IMR-90 (cell line): ENCODE measurements around the gene LRFN4. TPM values are rescaled to one million over a fixed set of nuclear protein-coding genes. Genes with fewer than 3 reads are reported as not detected.

Source experiments
- ATAC-seq: fragments of 200-7000 bp; cut with Tn5 transposase; 2 replicates; pipeline ENCODE4 v1.9.1; 2020; ENCODE audit warnings: low read depth, mild to moderate bottlenecking, moderate library complexity
- BruUV-seq: library from RNA; stranded (reverse); fragments of 400-500 nt; replicated peaks from 2 replicates; lab custom pipeline; 2021; lab: Mats Ljungman, UMichigan
- CTCF ChIA-PET: fragments of 300-600 bp; formaldehyde crosslinking; extraction: SDS; loops from one replicate; lab custom pipeline; 2021; ENCODE audit warnings: antibody characterized with exemption; lab: Yijun Ruan, JAX
- POLR2A ChIA-PET: fragments of 300-600 bp; sonication (Branson Sonifier 250); formaldehyde crosslinking; loops from one replicate; lab custom pipeline; 2022; ENCODE audit warnings: antibody characterized with exemption; ENCODE audit not compliant: unreplicated experiment; lab: Charles Lee
- DNase-seq: peaks from one replicate; pipeline ENCODE4 v3.0.0; 2013
- H2AFZ ChIP-seq: replicated peaks from 2 replicates; pipeline ENCODE3; 2013; ENCODE audit warnings: low read length, mild to moderate bottlenecking; ENCODE audit not compliant: poor library complexity
- H2AK5ac ChIP-seq: 2 replicates; pipeline ENCODE4 v1.6.1; 2013; ENCODE audit warnings: low read depth, low read length, inconsistent platforms
- H2AK9ac ChIP-seq: replicated peaks from 2 replicates; pipeline ENCODE3; 2013; ENCODE audit warnings: mild to moderate bottlenecking, low read depth, low read length, moderate library complexity; ENCODE audit not compliant: poor library complexity
- H2BK120ac ChIP-seq: 2 replicates; pipeline ENCODE4 v1.6.1; 2013; ENCODE audit warnings: low read depth, low read length, inconsistent platforms
- H2BK15ac ChIP-seq: 3 replicates; pipeline ENCODE4 v1.6.1; 2013; ENCODE audit warnings: low read depth, low read length, inconsistent platforms
- H2BK20ac ChIP-seq: 2 replicates; pipeline ENCODE4 v1.6.1; 2013; ENCODE audit warnings: low read depth, mild to moderate bottlenecking, inconsistent platforms, low read length, moderate library complexity
- H2BK5ac ChIP-seq: 2 replicates; pipeline ENCODE4 v1.6.1; 2013; ENCODE audit warnings: mild to moderate bottlenecking, low read depth, low read length, inconsistent platforms; ENCODE audit not compliant: poor library complexity, severe bottlenecking
- H3K14ac ChIP-seq: replicated peaks from 2 replicates; pipeline ENCODE4 v1.6.1; 2013; ENCODE audit warnings: low read depth, low read length, inconsistent platforms
- H3K18ac ChIP-seq: 2 replicates; pipeline ENCODE4 v1.6.1; 2013; ENCODE audit warnings: low read depth, low read length, control low read depth
- H3K23ac ChIP-seq: 2 replicates; pipeline ENCODE4 v1.6.1; 2013; ENCODE audit warnings: low read depth, low read length, inconsistent platforms
- H3K27ac ChIP-seq: 2 replicates; pipeline ENCODE4 v1.5.1; 2013; ENCODE audit warnings: mild to moderate bottlenecking, control low read depth, low read length; ENCODE audit not compliant: insufficient read depth
- H3K27me3 ChIP-seq: 2 replicates; pipeline ENCODE4 v1.6.1; 2013; ENCODE audit warnings: low read length; ENCODE audit not compliant: control insufficient read depth, insufficient read depth
- H3K36me3 ChIP-seq: 2 replicates; pipeline ENCODE4 v1.6.1; 2013; ENCODE audit warnings: low read length, mixed read lengths; ENCODE audit not compliant: control insufficient read depth, insufficient read depth
- H3K4ac ChIP-seq: 2 replicates; pipeline ENCODE4 v1.6.1; 2013; ENCODE audit warnings: low read depth, low read length, inconsistent platforms
- H3K4me1 ChIP-seq: 2 replicates; pipeline ENCODE4 v1.6.1; 2013; ENCODE audit warnings: low read length, mixed read lengths; ENCODE audit not compliant: control insufficient read depth, insufficient read depth
- H3K4me2 ChIP-seq: 2 replicates; pipeline ENCODE4 v1.6.1; 2013; ENCODE audit warnings: low read depth, mild to moderate bottlenecking, control low read depth, low read length, moderate library complexity
- H3K4me3 ChIP-seq: 2 replicates; pipeline ENCODE4 v1.5.1; 2013; ENCODE audit warnings: low read depth, mild to moderate bottlenecking, control low read depth, low read length, moderate library complexity; ENCODE audit not compliant: insufficient read depth
- H3K56ac ChIP-seq: 2 replicates; pipeline ENCODE4 v1.6.1; 2013; ENCODE audit warnings: low read length, inconsistent platforms; ENCODE audit not compliant: insufficient read depth; ENCODE audit errors: extremely low read depth
- H3K79me1 ChIP-seq, 2 experiments: 2 replicates each; pipeline ENCODE4 v1.6.1; 2013; ENCODE audit warnings: low read length in 2 of 2, inconsistent platforms in 1 of 2, low read depth in 1 of 2
- H3K9ac ChIP-seq: 2 replicates; pipeline ENCODE4 v1.6.1; 2013; ENCODE audit warnings: low read depth, low read length, control low read depth
- H3K9me1 ChIP-seq: 2 replicates; pipeline ENCODE4 v1.6.1; 2013; ENCODE audit warnings: low read length, inconsistent platforms; ENCODE audit not compliant: insufficient read depth
- H3K9me3 ChIP-seq: 2 replicates; pipeline ENCODE4 v1.6.1; 2013; ENCODE audit warnings: low read length; ENCODE audit not compliant: control insufficient read depth, insufficient read depth
- H4K20me1 ChIP-seq: 2 replicates; pipeline ENCODE4 v1.6.1; 2013; ENCODE audit warnings: low read length, inconsistent platforms; ENCODE audit not compliant: insufficient read depth
- H4K5ac ChIP-seq: 2 replicates; pipeline ENCODE4 v1.6.1; 2013; ENCODE audit warnings: mild to moderate bottlenecking, low read depth, low read length, control low read depth
- H4K8ac ChIP-seq, 2 experiments: 2 replicates each; pipeline ENCODE4 v1.6.1; 2013; ENCODE audit warnings: low read depth in 2 of 2, low read length in 2 of 2, control low read depth in 1 of 2, inconsistent platforms in 1 of 2
- H4K91ac ChIP-seq: 2 replicates; pipeline ENCODE4 v1.6.1; 2013; ENCODE audit warnings: low read depth, low read length, inconsistent platforms; ENCODE audit not compliant: insufficient read depth
- CEBPB ChIP-seq: IDR thresholded peaks from 2 replicates; pipeline ENCODE4 v1.6.1; 2012; ENCODE audit warnings: low read depth, low read length, improper control_type of control experiment
- MAZ ChIP-seq: IDR thresholded peaks from 2 replicates; pipeline ENCODE4 v1.6.1; 2012; ENCODE audit warnings: low read depth, mild to moderate bottlenecking, low read length, improper control_type of control experiment, moderate library complexity, borderline replicate concordance
- MXI1 ChIP-seq: IDR thresholded peaks from 2 replicates; pipeline ENCODE4 v1.6.1; 2012; ENCODE audit warnings: low read depth, mild to moderate bottlenecking, low read length, moderate library complexity, borderline replicate concordance
- RFX5 ChIP-seq: IDR thresholded peaks from 2 replicates; pipeline ENCODE4 v1.8.0; 2012; ENCODE audit warnings: low read depth, mild to moderate bottlenecking, low read length, moderate library complexity
- WGBS, 2 experiments: methylation state at CpG; one replicate each; pipeline versions ENCODE4 v1.1.5 to v1.1.7; 2013; ENCODE audit warnings: missing lambda C conversion rate in 2 of 2; ENCODE audit not compliant: insufficient read length in 1 of 2; ENCODE audit errors: extremely low coverage in 2 of 2; 5-methylcytosine and 5-hydroxymethylcytosine counted together
- dilution Hi-C: fragments of 300-500 bp; cut with HindIII; formaldehyde crosslinking; loops from one replicate; pipeline ENCODE4 v1.14.3; 2018; ENCODE audit warnings: low sequenced_read_pairs; ENCODE audit not compliant: unreplicated experiment
- in situ Hi-C: fragments of 300-500 bp; cut with MboI; formaldehyde crosslinking; loops from 3 replicates; pipeline ENCODE4 v1.14.3; 2019; ENCODE audit warnings: low sequenced_read_pairs, inconsistent platforms, mixed read lengths
- intact Hi-C: fragments of 100-400 bp; cut with micrococcal nuclease; formaldehyde crosslinking; loops from 2 replicates; pipeline ENCODE4 v1.10.0; 2022
- polyA plus RNA-seq, 3 experiments: library from polyadenylated mRNA; depleted of rRNA; stranded (reverse); fragments of >200 nt; gene quantifications; 2 replicates each; pipeline ENCODE4 v1.2.3, GENCODE V29; 2012; ENCODE audit warnings: low replicate concordance in 1 of 3
- total RNA-seq: library from RNA; depleted of rRNA; stranded (reverse); fragments of >200 nt; gene quantifications from 2 replicates; pipeline ENCODE4 v1.2.3, GENCODE V29; 2012

Gene LRFN4
- total and polyA plus RNA-seq, 2 of the 4 experiments (the other 2 are of a cell fraction): 6.1 to 18.9 TPM

- 100% methylated on average over 1 of the region's 3 CpGs; no CpG with 5 or more reads in 1 of the 2 experiments for WGBS, 2 experiments
- Histone ChIP-seq H3K36me3 (peaks cover 2% of the 10 kb centered on the region; the same call in 1 of the 2 replicates), H4K91ac (no peak overlapping the region), H3K4ac (0 out of 2 replicates have a peak overlapping the region, but pooled peaks have one; percentile 3), H2AFZ (peak overlapping the region; percentile 2), H3K4me2 (no peak overlapping the region), H3K4me3 (no peak overlapping the region), H4K5ac (no peak overlapping the region), H3K56ac (no peak overlapping the region), H3K27me3 (no peaks in the 10 kb centered on the region), H2BK20ac (no peak overlapping the region), H3K79me1 (peaks cover 0 to 29% of the 10 kb centered on the region in 2 experiments; a peak in 2 of 4 replicates), H3K9me1 (peaks cover 32% of the 10 kb centered on the region), H3K23ac (peak overlapping the region; percentile 48; the same call in 1 of the 2 replicates), H3K9me3 (no peaks in the 10 kb centered on the region), H2AK9ac (no peak overlapping the region), H2BK120ac (no peak overlapping the region), H3K9ac (no peak overlapping the region), H4K8ac (no peak overlapping the region), H3K4me1 (peaks cover 23% of the 10 kb centered on the region), H2BK5ac (no peak overlapping the region), H2BK15ac (no peak overlapping the region), H2AK5ac (0 out of 2 replicates have a peak overlapping the region, but pooled peaks have one; percentile 24), H3K14ac (no peak overlapping the region), H3K18ac (no peak overlapping the region), H4K20me1 (no peaks in the 10 kb centered on the region; the same call in 1 of the 2 replicates), H3K27ac (no peak overlapping the region)
- in situ Hi-C loops (no loop called here), intact Hi-C loops (no loop called here), dilution Hi-C loops (no loop called here)
- DNase-seq: peak; percentile 23
- ChIA-PET CTCF (no interaction called here), POLR2A (no interaction called here)
- no TSS peak for BruUV-seq
- ATAC-seq: no peak; the same call in 1 of the 2 replicates
- TF ChIP-seq CEBPB (no peak), RFX5 (no peak), MAZ (no peak), MXI1 (no peak)
Observed at GRCh38 chr11:66904055-66904454, 47.2 kb downstream of the LRFN4 start.
